ENCODE data around the gene B4GALNT1.

Gene B4GALNT1

GRCh38 chr12:57583008-57583831 is 49.8 kb downstream of the B4GALNT1 start:
- peak; percentile 38 for DNase-seq

GRCh38 chr12:57582440-57582839 is 50.6 kb downstream of the B4GALNT1 start:
- DNase-seq = no peak

DNA sequence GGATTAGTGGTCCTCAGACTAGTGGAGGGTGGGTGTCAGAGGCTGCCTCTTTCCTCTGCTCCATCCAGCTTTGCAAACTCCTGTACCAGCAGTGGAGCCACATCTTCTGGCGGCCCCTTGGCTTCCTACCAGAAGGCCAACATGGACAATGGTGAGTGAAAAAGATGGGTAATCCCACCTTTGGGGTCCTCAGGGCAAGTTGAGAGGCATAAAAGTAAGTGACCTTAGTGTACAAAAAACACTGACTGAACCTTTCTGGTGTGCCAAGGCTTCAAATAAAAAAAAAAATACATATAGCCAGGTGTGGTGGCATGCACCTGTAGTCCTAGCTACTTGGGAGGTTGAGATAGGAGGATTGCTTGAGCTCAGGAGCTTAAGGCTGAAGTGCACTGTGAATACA is 51.2 kb downstream of the B4GALNT1 start:
- no peak for DNase-seq

DNA sequence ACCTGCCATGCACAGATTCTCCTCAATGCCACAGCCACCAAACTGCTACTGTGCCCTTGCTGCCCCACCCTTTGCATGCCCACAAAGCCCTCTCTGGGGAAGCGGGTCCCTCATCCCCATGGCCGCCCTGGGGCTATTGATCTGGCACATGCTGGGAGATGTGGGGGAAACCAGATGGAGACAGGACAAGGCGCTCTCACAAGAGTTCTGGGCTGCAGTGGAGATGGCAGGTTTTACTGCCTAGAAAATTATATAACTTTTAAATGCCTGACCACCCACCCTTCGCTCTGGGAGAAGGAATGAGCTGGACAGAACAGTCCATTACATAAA is 52.6 kb downstream of the B4GALNT1 start:
- DNase-seq = no peak

GRCh38 chr12:57579677-57580465 is 53.1 kb downstream of the B4GALNT1 start:
- no peak for DNase-seq

GRCh38 chr12:57579011-57579410 is 54.0 kb downstream of the B4GALNT1 start:
- no peak for DNase-seq

GRCh38 chr12:57577981-57578758 is 54.8 kb downstream of the B4GALNT1 start:
- no peak for DNase-seq

DNA sequence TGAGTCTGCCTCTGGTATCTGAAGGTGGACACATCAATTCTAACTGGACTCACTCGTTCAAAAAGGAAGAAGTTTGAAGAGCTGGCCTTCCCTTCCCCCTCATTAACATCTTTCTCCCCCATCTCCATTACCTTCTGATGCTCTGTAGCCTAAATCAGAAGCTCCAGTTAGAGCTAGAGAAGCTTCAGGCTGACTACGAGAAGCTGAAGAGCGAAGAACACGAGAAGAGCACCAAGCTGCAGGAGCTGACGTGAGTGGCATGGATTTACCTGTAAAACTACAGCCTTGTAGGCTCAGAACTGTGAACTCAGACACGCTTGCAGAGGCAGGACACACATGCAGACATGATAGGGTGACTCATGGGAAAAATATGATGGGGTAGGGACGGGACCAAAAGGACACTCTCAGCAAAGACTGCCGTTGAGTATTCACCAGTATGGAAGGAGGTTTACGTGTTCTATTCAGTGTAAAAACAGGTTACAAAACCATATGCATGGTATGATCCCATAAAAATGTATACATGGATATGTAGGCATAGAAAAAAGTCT is 56.3 kb downstream of the B4GALNT1 start:
- DNase-seq = no peak
